Mesenteric fat pad (tissue), 1 donor: ENCODE results near the gene NR2F1-AS1. TPM values are rescaled to one million over a fixed set of nuclear protein-coding genes. Genes with fewer than 3 reads are reported as not detected.
"Not testable (repeated sequence)": the region's sequence is repeated elsewhere in the genome, so short reads cannot be mapped to it uniquely, and the experiment has no call there.

Experiments
- DNase-seq: peaks from one replicate; pipeline ENCODE4 v3.0.0-alpha.2; 2020; ENCODE audit warnings: low spot score
- total RNA-seq: library from RNA; stranded (reverse); fragmentation: NEBNext Ultra II Directional; extraction: Animal tissue kit (Norgen Biotek cat#: 25700); gene quantifications from one replicate; pipeline ENCODE4 v1.2.1, GENCODE V29; 2021
- donor health status: DM: yes; HTN: yes; CAD: no.

NR2F1-AS1 gene
- total RNA-seq, 1 donor from 2014 or later: 23.2 TPM

DNA sequence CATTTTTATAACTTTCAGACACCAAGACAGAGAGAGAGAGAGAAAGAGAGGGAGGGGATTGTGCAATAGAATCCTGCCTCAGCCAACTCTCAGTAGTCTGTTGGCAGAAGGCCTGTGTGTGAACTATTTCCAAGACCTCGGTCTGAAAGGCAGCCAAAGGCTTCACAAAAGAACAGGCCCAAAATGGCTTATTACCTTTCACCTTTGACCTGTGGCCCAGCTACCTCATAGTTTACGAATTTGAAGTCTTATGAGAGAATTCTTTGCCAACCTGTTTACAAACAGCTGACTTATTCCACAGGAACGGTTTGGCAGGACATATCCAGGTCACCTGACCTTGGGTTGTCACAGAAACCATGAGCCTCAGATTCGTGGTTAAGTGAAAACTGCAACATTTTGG is 48.6 kb downstream of the NR2F1-AS1 start:
- no peak for DNase-seq

DNA sequence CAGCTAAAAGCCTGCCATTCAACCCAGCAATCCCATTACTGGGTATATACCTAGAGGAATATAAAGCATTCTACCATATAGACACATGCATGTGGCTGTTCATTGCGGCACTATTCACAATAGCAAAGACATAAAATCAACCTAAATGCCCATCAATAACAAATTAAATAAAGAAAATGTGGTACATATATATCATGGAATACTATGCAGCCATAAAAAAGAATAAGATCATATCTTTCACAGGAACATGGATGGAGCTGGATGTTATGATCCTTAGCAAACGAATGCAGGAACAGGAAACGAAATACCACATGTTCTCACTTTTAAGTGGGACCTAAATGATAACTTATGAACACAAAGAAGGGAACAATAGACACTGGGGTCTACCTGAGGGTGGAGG is 59.2 kb downstream of the NR2F1-AS1 start:
- DNase-seq: not testable (repeated sequence)

DNA sequence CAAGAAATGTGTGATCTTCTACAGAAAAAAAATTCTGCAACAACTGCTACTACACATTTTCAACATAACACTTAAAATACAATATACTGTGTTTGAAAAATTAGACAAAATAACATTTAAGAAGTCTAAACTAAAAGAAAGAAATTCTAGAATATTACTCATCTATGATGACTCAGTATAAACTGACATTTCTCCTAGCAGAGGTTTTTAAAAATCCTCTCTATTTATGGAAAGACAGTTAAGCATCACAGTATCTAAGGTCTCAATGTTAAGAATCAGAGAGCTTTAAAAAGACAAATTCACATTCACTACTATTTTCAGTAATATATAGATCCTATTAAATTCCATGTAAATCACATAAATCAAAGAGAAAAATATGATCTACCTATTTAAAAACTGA is 61.3 kb downstream of the NR2F1-AS1 start:
- no peak for DNase-seq

DNA sequence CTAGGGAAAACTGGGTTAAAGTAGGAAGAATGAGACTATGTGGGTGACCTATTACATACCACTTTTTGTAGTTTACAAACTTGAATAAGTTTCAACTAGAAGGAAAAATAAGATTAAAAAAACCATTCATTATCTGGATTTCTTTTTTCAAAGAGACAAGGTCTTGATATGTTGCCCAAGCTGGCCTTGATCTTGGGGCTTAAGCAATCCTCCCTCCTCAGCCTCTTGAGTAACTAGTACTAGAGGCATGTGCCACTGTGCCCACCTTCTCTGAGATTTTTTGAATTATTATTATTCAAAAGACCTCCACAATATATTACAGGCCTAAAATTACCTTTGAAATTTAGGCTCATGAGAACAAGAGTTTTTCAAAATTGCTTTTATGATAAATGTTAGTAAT is 63.2 kb downstream of the NR2F1-AS1 start:
- DNase-seq: no peak

DNA sequence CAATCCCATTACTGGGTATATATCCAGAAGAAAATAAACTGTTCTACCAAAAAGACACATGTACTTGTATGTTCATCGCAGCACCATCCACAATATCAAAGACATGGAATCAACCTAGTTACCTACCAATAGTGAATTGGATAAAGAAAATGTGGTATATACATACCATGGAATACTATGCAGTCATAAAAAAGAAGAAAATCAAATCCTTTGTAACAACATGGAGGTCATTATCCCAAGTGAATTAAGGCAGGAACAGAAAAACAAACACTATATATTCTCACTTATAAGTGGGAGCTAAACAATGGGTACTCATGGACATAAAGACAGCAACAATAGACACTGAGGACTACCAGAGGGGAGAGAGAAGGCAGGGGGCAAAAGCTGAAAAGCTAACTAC is 67.7 kb downstream of the NR2F1-AS1 start:
- no peak for DNase-seq

DNA sequence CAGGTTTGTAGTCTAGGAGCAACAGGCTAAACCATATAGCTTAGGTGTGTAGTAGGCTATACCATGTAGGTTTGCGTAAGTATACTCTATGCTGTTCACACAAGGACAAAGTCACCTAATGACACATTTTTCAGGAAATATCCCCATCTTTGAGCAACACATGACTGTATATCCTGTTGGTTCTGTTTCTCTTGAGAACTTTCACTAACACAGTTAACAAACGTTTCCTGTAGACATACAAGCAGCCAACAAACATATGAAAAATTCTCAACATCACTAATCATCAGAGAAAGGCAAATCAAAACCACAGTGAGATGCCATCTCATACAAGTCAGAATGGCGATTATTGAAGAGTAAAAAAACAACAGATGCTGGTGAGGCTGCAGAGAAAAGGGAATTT is 68.2 kb downstream of the NR2F1-AS1 start:
- no peak for DNase-seq

DNA sequence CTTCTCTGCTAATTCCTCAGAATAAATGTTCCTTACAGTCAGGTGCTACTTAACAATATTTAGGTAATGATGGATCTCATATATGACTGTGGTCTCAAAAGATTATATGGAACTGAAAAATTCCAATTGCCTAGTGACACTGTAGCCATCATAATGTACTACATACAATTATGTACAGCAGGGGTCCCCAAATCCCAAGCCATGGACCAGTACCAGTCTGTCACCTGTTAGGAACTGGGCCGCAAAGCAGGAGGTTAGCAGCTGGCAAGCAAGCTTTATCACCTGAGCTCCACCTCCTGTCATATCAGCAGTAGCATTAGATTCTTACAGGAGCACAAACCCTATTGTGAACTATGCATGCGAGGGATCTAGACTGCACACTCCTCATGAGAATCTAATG is 69.6 kb downstream of the NR2F1-AS1 start:
- no peak for DNase-seq

DNA sequence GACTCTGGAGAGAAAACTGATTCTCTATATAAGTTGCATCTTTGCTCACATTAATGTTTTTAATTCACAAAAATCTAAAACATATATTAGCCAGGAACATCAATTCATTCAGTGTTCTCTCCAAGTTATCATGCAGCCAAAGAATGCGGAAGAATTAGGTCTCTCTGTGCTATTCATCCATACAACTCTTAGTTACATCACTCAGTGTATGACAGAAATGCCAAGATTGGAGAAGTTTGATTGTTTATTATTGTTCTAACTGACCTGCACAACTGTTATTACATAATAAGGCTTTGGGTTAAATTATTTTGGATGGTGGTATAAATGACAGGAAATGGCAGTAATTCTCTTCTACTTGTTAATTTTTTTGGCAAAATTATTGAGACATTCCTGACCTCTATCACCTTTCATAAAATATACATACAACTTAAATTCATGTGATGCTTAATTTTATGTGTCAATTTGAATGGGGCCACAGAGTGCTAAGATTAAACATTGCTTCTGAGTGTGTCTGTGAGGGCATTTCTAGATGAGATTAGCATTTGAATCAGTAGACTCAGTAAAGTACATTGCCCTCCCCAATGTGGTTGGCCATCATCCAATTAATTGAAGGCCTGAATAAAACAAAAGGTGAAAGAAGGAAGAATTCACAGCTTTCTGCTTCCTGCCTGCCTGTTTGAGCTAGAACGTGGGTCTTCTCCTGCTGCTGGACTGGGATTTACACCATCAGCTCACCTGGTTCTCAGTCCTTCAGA is 70.2 kb downstream of the NR2F1-AS1 start:
- DNase-seq: no peak

DNA sequence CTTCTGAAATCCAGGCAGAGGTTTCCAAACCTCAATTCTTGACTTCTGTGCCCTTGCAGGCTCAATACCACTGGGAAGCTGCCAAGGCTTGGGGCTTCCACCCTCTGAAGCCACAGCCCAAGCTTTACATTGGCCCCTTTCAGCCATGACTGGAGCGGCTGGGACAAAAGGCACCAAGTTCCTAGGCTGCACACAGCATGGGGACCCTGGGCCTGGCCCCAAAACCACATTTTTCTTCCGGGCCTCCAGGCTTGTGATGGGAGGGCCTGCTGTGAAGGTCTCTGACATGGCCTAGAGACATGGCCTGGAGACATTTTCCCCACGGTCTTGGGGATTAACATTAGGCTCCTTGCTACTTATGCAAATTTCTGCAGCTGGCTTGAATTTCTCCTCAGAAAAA is 75.5 kb downstream of the NR2F1-AS1 start:
- not testable (repeated sequence) for DNase-seq

DNA sequence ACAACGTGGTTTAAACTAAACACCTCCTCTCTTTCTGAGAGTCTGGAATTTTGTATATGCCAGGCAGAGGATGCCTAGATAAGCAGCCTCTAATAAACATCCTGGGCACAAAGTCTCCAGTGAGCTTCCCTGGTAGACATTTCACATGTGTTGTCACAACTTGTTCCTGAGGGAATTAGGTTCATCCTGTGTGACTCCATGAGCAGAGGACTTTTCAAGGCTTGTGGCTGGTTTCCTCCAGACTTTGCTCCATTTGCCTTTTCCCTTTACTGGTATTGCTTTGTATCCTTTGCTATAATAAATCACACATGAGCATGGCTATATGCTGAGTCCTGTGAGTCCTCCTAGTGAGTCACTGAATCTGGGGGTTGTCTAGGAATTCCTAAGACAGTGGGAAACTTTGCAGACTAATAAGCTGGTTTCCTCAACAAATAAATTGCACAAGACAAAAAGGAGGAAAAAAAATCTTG is 77.4 kb downstream of the NR2F1-AS1 start:
- no peak for DNase-seq

DNA sequence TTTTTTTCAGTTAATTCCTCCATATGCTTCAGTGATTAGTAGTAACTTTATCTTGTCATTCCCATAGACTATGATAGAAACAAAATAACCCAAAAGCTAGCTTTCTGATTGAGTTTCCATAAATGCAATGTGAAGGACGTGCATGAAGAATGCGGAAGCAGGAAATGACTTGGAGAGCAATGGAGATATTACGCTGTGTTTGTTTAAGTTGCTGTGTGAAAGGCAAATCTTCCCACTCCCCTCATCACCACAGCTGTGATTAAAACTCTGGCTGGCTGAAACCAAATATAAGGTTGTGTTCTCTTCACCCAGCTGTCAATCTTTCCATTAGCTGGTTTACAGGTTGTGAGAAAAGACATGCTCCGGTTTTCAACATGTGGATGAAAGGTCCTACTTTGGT is 83.9 kb downstream of the NR2F1-AS1 start:
- DNase-seq: no peak

DNA sequence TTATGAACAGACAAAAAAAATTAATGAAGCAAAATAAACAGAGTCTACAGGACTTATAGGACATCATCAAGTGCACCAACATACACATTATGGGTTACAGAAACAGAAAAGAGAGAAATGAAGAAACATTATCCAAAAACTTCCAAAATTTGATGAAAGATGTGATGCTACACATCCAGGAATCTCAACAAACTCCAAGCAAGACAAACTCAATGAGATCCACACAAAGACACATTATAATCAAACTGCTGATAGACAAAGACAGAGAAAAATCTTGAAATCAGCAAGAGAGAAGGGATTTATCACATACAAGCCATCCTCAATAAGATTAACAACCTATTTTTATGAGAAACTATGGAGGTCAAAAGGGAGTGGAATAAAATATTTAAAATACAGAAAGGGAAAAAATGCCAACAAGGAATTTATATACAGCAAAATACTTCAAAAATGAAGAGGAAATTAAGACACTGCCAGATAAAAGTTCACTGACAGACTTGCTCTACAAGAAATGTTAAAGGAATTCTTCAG is 101.0 kb downstream of the NR2F1-AS1 start:
- no peak for DNase-seq

DNA sequence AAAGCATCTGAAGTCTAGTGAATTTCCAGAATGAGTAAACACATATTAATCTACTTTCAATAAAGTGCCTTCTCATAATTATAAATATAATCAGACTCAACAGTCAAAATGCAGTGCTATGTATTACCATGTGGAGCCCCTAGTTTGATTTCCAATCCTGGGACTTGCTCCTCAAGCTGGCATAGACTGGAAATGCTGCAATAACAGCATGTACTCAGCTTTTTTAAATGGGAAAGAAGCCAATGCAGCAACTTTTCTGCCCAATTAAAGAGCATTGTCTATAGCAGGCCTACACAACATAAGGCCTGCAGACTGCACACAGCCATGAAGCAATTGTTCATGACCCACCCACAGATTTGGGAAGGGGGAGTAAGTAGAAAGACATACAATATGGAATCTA is 103.2 kb downstream of the NR2F1-AS1 start:
- DNase-seq: no peak

DNA sequence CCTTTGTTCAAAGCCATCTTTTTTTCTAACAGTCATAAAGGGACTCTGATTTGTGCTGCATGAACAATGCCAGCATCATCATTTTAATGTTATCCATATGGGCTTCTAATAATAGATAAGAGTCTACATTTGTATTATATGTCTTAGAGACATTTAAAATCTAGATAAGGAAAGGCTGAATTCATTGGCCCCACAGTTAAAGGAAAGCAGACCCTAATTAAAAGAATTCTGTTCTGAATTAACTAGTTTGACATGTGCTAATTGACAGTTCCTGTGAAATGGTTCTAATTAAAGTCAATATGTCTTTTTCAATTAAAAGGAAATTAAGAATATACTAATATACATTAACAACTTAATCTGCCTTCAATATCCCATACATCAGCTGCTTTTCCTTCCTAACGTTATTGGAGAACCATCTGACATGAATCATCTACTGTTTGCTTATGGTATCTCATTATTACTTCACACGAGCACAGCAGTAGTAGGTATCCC is 104.7 kb downstream of the NR2F1-AS1 start:
- no peak for DNase-seq

DNA sequence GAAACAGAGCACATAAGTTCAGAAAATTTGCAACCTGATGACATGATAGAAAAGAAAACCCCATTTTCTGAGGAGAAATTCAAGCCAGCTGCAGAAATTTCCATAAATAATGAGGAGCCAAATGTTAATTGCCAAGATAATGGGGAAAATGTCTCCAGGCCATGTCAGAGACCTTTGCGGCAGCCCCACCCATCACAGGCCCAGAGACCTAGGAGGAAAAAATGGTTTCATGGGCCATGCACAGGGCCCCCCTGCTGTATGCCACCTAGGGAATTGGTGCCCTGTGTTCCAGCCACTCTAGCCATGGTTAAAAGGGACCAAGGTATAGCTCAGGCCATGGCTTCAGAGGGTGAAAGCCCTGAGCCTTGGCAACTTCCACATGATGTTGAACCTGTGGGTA is 118.1 kb downstream of the NR2F1-AS1 start:
- DNase-seq: no peak

DNA sequence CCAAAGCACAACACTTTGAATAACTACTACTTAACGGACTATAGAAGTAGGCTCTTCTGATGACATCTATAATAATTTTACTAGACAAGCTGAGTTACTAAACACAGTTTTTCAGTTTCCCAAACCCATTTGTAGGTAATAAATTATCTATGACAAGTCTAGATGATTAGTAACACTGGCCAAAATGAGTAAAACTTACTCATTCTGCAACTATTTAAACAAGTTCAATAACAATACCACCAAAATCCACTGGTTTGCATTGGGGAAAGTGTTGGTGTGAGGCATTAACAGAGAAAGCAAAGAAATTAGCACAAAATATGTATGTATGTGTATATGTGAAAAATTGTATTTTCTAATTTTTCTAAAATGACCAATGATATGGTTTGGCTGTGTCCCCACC is 119.3 kb downstream of the NR2F1-AS1 start:
- no peak for DNase-seq

DNA sequence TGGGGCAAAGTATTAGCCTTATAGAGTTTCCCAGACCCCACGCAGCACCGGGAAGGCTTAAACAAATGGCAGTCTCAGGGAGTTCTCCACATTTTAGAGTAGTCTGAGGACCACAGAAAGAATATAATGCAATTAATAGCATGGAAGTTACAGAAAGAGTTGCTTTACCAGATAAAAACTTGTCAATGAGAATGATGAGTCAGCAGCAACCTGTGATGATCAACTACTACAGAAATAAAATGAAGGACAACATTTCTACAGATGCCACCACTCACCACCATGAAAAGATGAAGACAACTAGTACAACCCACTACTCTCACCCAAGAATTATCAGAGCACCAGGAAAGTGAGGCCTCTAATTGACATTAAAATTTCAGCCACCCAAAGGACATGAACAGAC is 120.7 kb downstream of the NR2F1-AS1 start:
- no peak for DNase-seq

DNA sequence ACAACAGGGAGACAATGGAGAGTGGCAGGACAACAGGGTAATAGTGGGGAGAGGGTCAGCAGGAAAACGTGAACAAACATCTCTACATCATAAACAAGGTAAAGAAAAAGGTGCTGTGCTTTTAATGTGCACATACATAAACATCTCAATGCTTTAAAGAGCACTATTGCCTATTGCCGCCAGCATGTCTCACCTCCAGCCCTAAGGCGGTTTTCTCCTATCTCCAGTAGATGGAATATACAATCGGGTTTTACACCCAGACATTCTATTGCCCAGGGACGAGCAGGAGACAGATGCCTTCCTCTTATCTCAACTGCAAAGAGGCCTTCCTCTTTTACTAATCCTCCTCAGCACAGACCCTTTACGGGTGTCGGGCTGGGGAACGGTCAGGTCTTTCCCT is 124.2 kb downstream of the NR2F1-AS1 start:
- not testable (repeated sequence) for DNase-seq

DNA sequence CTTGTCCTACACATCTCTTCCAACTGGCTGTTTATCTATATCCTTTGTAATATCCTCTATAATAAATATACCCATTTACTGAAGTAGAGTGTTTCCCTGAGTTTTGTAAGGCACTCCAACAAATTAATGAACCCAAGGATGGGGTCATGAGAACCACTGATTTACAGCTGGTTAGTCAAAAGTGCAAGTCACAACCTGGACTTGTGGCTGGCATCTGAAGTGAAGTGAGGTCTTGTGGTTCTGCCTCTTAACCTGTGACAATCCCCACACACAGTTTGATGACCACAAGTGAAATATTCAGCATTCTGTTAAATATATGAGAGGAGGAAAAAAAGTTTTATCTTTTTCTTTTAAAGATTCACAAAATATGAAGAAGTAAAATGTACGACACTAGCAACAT is 126.1 kb downstream of the NR2F1-AS1 start:
- no peak for DNase-seq

DNA sequence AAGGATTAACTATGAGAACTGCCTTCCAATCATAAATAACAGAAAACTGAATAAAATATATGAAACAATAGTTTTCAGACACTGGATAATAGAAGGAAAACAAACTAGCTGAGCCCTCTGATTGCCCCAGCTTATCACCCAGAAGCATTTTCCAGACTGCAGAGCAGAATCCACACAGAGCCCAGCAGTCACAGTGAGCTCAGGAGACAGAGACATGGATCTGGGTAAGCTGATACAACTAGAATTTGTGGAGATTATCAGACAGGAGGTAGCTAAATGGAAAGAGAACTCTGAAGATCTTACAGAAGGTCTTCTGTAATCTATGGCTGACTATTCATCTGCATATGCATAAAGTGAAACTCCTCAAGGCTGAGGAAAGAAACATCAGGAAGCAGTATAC is 128.8 kb downstream of the NR2F1-AS1 start:
- DNase-seq: no peak

DNA sequence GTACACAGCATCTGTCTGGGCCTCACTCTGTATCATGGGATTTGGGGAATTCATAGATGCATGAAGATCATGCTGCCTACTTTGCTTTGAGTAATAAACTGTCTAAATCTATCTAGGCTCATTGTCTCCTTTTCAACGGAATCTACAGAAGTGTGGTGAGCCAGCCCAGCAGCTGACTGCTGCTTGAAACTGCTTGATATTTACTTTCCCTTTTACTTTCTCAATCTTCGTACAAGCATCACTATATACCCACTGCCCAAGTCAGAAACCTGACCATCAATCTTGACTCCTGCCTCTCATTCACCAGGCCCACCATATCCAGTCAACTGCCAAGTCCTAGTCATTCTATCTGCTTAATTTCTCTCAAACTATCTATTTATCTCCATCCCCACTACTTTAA is 142.9 kb downstream of the NR2F1-AS1 start:
- no peak for DNase-seq

DNA sequence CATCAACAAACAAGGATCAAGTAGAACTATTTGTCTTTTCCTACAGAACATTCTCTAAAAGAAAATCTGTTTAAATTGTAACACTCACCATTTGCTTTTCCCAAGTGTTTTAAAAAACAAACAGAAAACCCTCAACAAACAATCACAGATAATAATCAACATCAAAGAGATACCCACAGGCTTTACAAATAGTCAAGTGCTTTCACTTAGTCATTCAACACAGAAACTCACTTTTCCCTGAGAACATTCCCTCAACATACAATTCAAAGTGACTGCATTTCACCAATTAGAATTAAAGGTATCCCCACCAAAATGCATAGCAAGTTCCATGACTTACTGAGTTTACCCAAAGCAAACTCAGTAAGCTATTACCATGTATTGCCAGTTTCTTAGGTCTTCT is 144.9 kb downstream of the NR2F1-AS1 start:
- DNase-seq: no peak

DNA sequence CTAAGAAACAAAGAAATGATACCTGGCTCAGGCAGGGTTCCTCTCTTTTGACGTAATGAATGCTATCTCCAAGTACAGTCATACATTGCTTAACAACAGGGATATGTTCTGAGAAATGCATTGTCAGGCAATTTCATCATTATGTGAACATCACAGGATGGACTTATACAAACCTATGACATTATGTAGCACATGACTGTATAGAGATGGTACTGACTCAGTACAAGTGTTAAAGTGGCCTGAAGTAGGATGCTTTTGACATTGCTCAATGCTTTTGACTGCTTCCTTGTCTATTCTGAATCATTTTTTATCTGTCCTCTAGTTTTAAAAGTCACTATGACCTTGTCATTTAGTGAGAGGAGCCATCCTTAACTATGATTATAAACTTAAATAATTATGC is 147.6 kb downstream of the NR2F1-AS1 start:
- no peak for DNase-seq
